GM12892 (cell line): Measurements from ENCODE around the gene HADH.

Experiments used
- POLR2A ChIP-seq: IDR thresholded peaks from 2 replicates; pipeline ENCODE4 v1.6.1; 2011; ENCODE audit warnings: low read depth, low read length, control low read depth
- POLR2AphosphoS5 ChIP-seq: IDR thresholded peaks from 2 replicates; pipeline ENCODE4 v1.6.1; 2011; ENCODE audit warnings: low read depth, low read length, control low read depth
- TAF1 ChIP-seq: IDR thresholded peaks from 2 replicates; pipeline ENCODE4 v1.6.1; 2011; ENCODE audit warnings: low read depth, mild to moderate bottlenecking, control low read depth, low read length, borderline replicate concordance

- no peak for TF ChIP-seq POLR2AphosphoS5
- no peak for TF ChIP-seq POLR2A
- no peak for TF ChIP-seq TAF1
Observed at GRCh38 chr4:108047199-108047598, 57.5 kb downstream of the HADH start.
